ENCODE measurements around the gene HOXD13.
A peak's percentile ranks its signal among the peaks of the same experiment; 100 is the strongest.

The HOXD13 gene

GRCh38 chr2:176104316-176105077 is 12.0 kb downstream of the HOXD13 start (continued):
- TF ChIP-seq, protein P1, sequence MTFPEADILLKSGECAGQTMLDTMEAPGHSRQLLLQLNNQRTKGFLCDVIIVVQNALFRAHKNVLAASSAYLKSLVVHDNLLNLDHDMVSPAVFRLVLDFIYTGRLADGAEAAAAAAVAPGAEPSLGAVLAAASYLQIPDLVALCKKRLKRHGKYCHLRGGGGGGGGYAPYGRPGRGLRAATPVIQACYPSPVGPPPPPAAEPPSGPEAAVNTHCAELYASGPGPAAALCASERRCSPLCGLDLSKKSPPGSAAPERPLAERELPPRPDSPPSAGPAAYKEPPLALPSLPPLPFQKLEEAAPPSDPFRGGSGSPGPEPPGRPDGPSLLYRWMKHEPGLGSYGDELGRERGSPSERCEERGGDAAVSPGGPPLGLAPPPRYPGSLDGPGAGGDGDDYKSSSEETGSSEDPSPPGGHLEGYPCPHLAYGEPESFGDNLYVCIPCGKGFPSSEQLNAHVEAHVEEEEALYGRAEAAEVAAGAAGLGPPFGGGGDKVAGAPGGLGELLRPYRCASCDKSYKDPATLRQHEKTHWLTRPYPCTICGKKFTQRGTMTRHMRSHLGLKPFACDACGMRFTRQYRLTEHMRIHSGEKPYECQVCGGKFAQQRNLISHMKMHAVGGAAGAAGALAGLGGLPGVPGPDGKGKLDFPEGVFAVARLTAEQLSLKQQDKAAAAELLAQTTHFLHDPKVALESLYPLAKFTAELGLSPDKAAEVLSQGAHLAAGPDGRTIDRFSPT (tag by site-specific recombination; IDR thresholded peaks at IDR 0.05) = peak; percentile 46; the same call in 1 of the 2 replicates
- TF ChIP-seq ZNF561 (tag by site-specific recombination; IDR thresholded peaks at IDR 0.05; ENCODE audit: borderline replicate concordance) (peak; percentile 66), ZNF223 (tag by site-specific recombination; IDR thresholded peaks at IDR 0.05) (peak; percentile 78; the same call in 1 of the 2 replicates), ZNF768 (tag by site-specific recombination; IDR thresholded peaks at IDR 0.05) (no peak), ZNF530 (tag by site-specific recombination; IDR thresholded peaks at IDR 0.05; ENCODE audit: low read depth) (no peak), ZFP41 (tag by site-specific recombination; IDR thresholded peaks at IDR 0.05; ENCODE audit: borderline replicate concordance) (no peak), MEIS1 (CRISPR knock-in tag; IDR thresholded peaks at IDR 0.05; ENCODE audit: borderline replicate concordance) (no peak), PRDM4 (tag by site-specific recombination; IDR thresholded peaks at IDR 0.05) (peak; percentile 59), IKZF3 (tag by site-specific recombination; IDR thresholded peaks at IDR 0.05) (peak; percentile 42; the same call in 1 of the 2 replicates), BCL11B (tag by site-specific recombination; IDR thresholded peaks at IDR 0.05; ENCODE audit: low read depth) (no peak), ZSCAN4 (tag by site-specific recombination; IDR thresholded peaks at IDR 0.05) (0 out of 2 replicates have a peak, but pooled peaks have one; percentile 9), ZXDB (tag by site-specific recombination; IDR thresholded peaks at IDR 0.05) (peak; percentile 93), ZNF394 (tag by site-specific recombination; IDR thresholded peaks at IDR 0.05; ENCODE audit: borderline replicate concordance) (no peak; the same call in none of the 2 replicates), BCL11A (tag by site-specific recombination; IDR thresholded peaks at IDR 0.05; ENCODE audit: low read depth) (no peak; the same call in 1 of the 2 replicates), ZNF280D (tag by site-specific recombination; IDR thresholded peaks at IDR 0.05) (no peak), ZNF18 (tag by site-specific recombination; IDR thresholded peaks at IDR 0.05) (no peak), ZSCAN16 (tag by site-specific recombination; IDR thresholded peaks at IDR 0.05) (no peak; the same call in 1 of the 2 replicates), HOXA7 (CRISPR knock-in tag; IDR thresholded peaks at IDR 0.05; ENCODE audit: borderline replicate concordance) (no peak), HOXD13 (CRISPR knock-in tag; IDR thresholded peaks at IDR 0.05; ENCODE audit: borderline replicate concordance) (peak; percentile 84; the same call in 1 of the 2 replicates), ZNF529 (tag by site-specific recombination; IDR thresholded peaks at IDR 0.05; ENCODE audit: insufficient replicate concordance) (no peak)
- TF ChIP-seq, protein P2, sequence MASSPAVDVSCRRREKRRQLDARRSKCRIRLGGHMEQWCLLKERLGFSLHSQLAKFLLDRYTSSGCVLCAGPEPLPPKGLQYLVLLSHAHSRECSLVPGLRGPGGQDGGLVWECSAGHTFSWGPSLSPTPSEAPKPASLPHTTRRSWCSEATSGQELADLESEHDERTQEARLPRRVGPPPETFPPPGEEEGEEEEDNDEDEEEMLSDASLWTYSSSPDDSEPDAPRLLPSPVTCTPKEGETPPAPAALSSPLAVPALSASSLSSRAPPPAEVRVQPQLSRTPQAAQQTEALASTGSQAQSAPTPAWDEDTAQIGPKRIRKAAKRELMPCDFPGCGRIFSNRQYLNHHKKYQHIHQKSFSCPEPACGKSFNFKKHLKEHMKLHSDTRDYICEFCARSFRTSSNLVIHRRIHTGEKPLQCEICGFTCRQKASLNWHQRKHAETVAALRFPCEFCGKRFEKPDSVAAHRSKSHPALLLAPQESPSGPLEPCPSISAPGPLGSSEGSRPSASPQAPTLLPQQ (tag by site-specific recombination; IDR thresholded peaks at IDR 0.05) = peak; percentile 46; the same call in 1 of the 2 replicates
- TF ChIP-seq, protein P3, sequence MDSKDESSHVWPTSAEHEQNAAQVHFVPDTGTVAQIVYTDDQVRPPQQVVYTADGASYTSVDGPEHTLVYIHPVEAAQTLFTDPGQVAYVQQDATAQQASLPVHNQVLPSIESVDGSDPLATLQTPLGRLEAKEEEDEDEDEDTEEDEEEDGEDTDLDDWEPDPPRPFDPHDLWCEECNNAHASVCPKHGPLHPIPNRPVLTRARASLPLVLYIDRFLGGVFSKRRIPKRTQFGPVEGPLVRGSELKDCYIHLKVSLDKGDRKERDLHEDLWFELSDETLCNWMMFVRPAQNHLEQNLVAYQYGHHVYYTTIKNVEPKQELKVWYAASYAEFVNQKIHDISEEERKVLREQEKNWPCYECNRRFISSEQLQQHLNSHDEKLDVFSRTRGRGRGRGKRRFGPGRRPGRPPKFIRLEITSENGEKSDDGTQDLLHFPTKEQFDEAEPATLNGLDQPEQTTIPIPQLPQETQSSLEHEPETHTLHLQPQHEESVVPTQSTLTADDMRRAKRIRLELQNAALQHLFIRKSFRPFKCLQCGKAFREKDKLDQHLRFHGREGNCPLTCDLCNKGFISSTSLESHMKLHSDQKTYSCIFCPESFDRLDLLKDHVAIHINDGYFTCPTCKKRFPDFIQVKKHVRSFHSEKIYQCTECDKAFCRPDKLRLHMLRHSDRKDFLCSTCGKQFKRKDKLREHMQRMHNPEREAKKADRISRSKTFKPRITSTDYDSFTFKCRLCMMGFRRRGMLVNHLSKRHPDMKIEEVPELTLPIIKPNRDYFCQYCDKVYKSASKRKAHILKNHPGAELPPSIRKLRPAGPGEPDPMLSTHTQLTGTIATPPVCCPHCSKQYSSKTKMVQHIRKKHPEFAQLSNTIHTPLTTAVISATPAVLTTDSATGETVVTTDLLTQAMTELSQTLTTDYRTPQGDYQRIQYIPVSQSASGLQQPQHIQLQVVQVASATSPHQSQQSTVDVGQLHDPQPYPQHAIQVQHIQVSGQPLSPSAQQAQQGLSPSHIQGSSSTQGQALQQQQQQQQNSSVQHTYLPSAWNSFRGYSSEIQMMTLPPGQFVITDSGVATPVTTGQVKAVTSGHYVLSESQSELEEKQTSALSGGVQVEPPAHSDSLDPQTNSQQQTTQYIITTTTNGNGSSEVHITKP (tag by site-specific recombination; IDR thresholded peaks at IDR 0.05) = peak; percentile 42
